ENCODE measurements around the gene FUOM.

Gene FUOM

DNA sequence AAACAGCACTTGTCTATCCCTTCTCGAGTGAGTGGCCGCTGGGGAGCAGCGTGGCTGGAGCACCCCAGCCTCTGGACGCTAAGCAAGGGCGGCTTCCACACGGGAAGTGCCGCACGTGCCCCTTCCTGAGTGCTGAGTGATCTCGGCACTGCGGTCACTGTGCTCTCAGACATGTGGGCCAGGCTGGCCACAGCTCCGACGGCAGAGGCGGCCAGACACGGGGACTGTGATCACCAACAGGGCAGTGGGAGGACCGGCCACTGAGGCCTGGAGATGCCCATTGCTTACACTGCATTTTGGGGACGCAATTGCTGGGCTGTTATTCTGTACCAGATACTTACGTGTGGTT is 8.3 kb upstream of the FUOM start:
- DNase-seq, result no peak

DNA sequence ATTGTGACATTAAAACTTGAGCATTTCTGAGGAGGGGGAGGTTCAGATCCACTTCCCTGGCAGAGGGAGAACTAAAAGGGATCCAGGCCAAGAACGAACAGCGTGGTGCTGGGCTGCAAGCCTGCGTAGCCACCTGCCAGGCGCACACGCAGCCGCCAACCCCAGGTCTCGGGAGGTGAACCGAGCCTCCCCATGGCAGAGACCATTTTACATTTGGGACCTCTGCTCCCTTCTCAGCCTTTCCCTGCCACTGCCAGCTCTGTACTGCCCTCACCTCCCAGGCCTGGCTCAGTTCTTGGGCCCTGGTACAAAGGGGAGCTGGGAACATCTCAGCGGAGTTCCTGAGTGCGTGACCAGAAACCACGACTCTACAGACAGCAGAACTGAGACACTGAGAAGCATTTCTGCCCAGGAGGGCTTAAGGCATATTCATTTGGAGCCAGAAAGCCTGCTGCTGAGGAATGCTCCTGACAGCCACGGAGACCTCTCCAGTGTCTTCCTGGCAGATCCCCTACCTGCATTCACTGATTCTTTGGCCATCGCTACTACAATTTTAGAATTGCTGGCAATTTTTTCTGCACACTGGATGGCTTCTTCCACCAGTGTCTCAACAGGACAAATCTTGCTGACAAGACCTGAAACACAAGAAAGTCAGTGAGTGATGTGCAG is 7.8 kb upstream of the FUOM start:
- DNase-seq, result no peak

DNA sequence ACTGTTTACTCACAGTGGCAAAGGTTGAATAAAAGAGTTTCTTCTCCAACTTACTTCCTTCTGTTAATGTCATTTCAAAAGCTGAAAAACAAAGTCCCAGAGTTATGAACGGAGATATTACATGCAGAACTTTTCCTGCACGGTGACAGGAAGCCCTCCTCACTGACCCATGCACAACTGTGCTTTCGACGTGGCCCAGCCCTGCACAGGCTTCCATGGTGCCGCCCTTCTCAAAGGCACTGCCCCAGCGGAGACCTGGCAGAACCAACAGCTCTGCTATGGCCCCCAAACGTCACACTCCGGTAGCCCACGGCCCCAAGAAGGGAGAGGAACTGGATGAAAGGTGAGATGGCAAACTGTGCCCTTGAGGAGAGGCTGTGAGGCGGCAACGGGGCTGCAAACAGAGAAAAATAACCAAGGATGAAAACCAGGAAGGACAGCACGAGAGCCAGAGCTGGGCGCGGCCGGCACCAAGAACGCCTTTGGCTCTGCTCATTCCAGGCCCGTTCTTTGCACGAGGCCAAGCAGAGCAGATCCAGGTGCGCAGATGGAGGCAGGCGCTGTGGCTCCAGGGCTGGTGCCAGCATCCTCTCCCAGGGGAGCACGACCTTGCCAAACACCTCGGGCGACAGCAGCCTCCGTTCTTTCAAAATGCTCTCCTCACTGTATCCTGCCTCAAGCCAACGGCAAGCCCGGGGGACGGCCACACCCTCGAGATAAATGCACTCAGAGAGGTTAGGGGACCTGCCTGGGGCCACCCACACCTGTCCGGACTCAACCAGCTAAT is 7.0 kb upstream of the FUOM start:
- no peak for DNase-seq

DNA sequence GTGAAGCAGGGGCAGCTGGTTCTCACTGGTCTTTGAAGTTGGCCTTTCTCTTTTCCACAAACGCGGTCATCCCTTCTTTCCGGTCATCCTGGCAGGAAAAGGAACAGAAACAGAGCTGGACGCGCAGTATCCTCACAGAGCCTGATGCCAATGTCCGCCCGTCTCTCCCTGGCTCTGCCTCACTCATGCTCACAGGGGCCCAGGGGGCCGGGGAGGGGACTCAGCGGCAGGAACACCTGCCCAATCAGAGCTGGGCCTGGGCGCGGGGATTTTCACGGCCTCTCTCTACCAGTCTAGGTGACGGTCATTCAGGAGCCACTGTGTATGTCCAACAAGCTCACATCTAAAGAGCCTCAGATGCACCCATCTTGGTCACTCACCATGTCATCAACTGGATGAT is 5.0 kb upstream of the FUOM start:
- DNase-seq, result no peak

DNA sequence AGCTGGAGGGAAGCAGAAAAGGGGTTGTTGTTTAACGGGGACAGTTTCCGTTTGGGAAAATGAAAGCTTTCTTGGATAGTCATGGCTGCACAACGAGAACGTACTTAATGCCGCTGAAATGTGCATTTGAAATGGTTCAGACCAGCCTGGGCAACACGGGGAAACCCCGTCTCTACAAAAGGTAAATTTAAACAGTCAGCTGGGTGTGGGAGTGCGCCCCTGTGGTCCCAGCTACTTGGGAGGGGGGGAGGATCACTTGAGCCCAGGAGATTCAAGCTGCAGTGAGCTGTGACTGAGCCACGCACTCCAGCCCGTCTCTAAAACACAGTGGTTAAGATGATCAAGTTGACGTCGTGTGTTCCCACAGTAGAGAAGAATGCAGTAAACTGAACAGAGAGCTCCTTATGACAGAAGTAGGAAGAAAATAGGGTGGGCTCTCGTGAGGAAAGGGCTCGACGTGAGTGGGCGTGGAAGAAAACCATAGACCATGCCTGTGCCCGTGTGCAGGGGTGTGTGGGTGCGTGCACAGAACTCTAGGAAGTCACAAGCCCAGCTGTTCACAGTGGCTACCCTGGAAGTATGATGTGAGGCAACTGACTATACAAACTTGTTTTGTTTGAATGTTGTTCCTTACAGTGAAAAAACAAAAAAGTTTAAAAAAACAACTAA is 4.1 kb upstream of the FUOM start:
- DNase-seq, result no peak

DNA sequence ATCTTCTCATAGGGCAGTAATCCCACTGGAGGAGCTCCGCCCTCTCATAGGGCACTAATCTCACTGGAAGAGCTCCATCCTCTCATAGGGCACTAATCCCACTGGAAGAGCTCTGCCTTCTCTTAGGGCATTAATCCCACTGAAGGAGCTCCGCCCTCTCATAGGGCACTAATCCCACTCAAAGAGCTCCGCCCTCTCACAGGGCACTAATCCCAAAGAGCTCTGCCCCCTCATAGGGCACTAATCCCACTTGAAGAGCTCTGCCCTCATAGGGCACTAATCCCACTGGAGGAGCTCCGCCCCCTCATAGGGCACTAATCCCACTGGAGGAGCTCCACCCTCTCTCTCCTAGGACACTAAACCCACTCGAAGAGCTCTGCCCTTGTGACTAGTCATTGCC is 3.4 kb upstream of the FUOM start:
- DNase-seq, result no peak

DNA sequence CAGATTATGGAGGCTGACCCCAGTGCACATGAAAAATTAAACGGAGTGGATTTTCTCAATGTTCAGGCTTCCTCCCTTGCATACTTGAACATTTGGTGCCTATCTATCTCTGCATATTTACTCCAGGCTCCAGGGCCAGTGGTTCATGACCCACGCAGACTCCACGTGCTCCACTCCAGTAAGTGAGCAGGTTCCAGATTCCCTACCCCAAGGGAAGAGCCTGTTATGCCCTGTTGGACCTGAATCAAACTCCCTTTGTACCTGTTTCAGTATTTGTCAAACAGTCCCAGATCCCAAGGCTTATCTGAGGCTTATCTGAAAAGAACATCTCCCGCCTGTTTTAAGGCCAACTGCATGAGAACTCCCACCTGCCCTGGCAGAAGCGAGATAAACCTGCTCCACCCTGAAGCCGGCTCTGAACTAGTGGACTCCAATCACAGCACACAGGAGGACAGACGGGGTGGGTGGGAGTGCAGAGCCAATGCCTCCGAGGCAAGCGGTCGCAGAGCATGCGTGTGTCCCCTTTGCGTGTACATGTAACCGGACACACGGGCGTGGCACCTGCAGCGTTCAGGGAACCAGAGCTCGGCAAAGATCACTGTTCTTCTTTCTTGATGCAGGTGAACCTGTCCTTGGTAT is 2.3 kb upstream of the FUOM start:
- no peak for DNase-seq

DNA sequence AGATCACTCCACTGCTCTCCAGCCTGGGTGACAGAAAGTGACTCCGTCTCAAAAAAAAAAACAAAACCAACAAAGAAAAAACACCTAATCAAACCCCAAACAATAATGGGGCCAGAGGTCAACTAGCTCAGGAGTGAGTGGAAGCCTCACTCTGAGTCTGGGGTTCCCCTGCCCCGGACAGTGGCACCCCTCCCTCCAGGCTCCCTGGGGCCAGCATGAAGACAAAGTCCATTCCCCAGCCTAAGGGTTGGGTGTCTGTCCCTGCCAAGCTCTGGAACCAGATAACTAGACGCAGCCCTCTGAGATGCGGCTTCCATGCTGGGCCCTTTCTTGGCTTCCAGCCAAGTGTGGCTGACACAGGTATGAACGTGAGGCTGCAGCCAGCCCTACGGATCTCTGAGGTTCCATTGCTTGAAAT is 1.7 kb upstream of the FUOM start:
- peak; percentile 10 for DNase-seq

DNA sequence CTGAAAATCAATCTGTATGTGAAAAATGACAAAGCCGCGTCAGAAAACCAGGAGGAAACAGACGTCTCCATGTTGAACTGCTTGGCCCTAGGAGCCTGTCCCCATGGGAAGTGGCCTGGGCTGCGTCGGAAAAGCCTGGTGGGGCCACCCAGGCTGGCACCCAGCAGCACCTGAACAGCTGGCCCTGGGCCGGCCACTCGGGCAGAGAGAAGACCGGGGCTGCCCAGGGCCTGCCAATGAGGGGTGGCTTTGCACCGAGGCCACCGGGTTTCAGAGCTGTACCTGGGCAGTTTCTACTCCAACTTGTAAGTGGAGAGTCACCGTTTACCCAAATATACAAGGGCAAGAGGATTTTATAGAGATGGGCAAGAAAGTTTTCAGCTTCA is 1.1 kb upstream of the FUOM start:
- no peak for DNase-seq

DNA sequence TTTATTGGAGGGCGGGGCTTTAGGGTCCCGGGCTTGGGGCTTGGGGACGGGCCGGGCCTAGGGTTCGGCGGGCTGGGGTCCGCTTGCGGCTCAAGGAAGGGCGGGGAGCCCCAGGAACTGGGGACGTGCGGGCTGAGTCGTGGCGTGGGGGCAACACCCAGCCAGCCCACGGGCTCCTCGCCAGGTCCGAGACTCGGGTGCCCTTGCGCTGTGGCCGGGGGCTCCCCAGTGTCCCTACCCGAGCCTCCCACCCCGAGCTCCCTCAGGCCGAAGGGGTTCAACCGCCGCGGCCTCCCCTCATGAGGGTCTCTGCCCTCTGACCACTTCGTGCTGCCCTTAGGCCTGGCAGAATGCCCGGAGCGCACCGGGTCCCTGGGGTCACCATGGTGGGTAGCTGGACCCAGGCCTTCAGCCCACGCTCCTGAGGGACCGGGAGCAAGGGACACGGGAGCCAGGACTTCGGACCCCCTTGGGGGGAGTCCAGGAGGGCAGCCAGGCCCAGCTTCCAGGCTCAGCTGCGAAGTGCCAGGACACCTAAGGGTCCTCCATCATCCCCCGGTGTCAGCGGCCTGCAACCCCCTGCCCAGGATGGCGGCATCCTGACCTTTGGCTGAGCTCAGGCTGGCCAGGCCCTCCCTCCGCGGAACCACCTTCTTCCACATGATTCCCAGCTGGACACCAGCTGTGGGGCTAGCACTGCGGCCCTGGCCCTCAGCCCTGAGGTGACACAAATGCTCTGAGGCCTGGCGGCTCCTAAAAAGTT is 524 bp upstream of the FUOM start:
- DNase-seq, result no peak

DNA sequence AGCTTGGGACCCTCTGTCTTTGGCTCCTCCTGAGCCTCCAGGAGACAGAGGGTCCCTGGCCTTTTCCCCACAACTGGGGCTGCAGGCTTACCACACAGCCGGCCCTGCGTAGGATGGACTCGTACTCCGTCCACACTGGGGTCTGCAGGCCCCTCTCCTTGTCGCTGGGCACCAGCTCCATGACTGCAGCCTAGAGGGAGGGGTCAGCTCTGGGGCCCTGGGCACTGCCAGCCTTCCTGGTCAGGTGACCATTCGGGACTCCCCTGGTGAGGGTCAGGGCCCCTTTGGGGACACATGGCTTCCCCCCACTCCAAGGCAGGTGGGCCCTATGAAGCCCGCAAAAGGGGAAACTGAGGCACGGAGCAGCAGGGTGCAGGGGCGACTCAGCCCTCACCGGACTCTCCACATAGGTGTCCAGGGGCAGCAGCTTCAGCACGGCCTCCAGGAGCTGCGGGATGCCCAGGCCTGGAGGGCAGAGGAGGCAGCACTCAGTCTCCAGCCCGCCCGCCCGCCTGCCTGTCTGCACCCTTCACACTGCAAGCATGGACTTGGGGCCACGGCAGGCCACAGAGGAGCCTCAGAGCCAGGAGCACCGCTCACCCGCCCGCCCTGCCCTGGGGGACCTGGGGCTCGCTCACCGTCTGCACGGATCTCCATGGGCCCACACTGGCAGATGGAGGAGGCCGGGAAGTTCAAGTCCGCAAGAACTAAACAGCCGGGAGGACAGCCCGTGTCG is 1.1 kb downstream of the FUOM start:
- no peak for DNase-seq

DNA sequence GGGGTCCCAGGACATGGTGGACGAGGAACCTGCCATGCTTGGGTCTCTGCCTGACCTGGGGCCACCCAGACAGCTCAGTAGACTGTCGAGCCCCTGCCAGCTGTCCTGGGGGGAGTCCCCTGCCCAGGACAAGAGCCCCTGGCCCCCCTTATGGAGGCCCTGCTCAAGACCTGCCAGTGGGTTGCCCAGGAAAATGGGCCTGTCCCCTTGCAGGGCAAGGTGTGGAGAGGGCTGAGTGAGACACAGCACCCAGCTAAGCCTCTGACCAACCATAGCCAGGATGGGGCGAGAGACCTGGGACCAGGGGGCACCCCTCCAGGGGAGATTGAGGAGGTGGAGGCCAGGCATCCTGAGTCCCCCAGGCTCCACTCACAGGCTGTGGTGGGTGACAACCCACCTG is 1.8 kb downstream of the FUOM start:
- no peak for DNase-seq

DNA sequence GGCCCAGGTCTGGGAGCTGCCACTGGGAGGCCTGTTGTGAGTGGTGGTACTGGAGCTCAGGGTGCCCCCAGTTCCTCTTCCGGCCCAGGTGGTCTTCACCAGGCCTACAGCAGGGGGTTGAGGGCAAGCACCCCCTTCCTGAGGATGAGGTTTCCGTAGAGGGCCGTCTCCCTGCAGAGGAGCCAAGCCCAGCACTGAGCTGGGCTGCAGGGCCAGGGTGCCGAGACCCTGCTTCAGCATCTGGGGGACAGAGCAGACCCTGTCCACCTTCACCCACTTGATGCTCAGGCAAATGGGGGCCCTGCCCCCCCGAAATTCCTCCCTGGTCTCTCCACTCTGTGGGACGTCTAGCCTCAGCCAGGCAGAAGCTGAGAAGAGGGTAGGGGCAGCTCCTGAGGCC is 2.6 kb downstream of the FUOM start:
- no peak for DNase-seq

DNA sequence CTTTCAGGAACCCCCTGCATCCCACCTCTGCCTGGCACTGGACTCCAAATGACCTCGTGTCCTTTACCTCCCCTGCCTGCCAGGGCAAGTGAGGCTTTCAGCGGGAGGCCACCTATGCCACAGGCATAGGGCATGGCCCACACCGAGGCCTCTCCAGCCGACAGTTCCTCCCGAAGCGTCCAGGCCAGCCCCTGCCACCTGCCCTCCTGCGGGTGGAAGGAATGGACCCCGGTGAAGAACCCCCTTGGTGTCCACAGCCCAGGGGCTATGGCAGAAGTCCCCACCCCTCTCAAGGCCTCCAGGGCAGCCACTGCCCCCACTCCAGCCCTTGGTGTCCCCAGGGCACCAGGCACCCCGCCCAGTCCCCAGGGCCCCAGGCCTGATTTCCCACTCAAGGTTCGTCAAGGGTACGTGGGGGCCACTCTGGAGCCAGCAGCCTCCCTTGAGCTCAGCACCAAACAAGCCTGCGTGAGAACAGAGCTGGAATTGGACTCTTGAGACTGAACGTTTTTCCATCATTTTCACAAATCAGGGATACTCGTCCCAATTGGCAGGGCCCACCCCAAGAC is 3.1 kb downstream of the FUOM start:
- no peak for DNase-seq

DNA sequence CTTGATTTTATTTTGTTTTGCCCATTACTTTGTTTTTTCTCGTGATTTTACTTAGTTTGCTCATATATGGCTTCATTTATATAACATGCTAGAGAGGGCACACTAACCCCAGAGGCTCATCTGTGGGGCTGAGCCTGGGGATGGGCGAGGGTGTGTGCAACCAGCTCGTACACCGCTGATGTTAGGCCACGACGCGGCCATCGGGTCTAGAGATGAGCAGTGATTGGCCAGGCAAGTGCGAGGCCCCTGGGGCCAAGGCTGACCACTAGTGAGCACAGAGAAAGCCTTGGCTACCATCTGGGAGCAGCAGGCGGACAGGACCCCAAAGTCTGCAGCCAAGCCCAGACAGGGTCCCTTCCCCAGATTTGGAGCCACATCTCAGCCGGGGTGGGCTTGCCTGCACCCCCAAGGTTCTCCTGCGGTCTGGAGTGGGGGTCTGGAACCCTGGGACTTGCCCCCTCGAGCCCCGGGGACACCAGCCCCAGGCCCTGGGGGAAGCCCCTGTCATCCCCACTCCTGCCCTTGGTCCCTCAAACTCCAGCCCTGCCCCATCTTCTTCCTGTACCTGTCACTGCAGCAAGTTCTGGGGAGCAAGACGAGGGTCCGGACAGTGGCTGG is 3.7 kb downstream of the FUOM start:
- DNase-seq, result no peak

DNA sequence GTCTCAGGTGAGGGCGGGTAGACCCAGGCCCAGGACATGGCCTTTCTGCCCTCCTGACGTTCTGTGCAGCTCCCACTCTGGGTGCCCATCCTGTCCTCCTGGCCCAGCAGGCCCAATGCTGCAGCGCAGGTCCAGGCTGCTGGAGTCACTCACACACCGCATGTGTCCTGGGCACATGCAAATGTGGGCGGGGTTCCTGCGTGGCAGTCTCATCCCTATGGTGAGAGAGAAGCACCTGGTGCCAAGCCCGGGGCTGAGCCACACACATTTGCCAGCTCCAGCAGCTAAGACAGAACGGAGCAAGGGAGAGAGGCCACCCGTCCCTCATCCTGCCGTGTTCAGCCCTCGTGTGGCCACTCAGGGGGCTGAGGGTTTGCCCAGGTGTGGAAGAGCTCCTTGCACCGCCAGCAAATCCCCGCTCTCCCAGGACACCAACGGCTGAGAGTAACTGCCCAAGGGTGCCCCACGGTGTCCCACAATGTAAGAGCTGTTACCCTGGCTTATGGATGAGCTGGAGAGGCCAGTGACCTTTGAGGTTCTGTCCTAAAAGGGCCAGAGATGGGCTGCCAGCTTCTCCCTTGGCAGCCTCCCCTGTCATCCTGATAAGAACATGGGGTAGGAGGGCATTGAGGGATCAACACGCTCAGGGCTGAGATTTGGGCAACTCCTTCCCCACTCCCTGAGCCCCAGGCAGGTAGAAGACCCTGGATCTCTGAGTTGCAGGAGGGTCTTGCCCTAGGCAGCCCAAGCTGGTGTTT is 4.4 kb downstream of the FUOM start:
- no peak for DNase-seq

DNA sequence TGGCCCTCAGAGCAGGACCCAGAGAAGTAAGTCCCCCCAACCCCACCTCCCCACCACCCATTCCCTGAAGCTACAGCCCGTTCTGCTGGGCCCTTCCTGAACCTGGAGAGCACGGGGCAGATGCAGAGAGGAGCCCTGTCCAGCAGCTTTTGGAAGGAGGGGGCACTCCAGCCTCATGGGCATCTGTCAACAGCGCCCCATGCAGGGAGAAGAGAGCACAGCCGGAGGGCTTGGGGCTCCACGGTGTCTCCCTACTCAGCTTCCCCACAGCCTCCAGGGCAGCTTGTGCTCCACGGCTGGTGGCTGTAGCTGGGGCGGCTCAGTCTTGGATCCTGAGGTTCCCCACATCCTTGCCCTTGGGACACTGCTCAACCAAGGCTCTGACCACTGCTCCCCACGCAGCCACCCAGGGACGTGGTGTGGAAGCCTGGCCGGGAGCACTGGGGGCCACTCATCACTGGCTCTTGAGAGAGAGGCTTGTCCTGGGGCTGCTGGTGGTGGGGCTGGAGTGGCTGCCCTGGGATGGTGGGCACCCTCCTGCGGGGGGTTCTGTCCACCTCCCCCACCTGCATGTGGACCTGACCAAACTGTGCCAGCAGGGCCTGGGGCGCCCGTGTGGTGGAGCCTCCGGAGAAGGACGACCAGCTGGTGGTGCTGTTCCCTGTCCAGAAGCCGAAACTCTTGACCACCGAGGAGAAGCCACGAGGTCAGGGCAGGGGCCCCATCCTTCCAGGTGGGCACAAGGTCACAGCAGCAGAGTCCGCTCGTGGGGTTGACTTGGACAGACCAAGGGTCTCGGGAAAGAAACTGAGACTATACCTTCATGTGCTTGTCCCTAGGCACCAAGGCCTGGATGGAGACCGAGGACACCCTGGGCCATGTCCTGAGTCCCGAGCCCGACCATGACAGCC is 6.2 kb downstream of the FUOM start:
- no peak for DNase-seq

DNA sequence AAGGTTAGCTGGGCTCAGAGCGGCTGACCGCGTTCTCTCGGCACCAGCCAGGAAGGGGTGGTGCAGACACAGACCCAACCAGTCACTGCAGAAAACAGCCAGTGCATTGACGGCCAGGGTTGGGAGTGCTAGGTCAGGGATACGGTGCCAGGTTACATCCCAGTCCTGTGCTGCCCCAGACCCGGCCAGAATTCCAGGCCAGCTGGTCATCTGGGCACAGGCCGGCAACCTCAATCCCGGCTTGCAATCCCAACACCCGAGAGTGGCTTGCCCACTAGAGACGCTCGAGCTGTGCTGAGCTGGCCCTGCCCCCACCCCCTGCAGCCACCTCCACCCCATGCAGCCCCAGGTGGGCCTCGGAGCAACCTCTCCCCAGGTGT is 6.9 kb downstream of the FUOM start:
- DNase-seq, result no peak

DNA sequence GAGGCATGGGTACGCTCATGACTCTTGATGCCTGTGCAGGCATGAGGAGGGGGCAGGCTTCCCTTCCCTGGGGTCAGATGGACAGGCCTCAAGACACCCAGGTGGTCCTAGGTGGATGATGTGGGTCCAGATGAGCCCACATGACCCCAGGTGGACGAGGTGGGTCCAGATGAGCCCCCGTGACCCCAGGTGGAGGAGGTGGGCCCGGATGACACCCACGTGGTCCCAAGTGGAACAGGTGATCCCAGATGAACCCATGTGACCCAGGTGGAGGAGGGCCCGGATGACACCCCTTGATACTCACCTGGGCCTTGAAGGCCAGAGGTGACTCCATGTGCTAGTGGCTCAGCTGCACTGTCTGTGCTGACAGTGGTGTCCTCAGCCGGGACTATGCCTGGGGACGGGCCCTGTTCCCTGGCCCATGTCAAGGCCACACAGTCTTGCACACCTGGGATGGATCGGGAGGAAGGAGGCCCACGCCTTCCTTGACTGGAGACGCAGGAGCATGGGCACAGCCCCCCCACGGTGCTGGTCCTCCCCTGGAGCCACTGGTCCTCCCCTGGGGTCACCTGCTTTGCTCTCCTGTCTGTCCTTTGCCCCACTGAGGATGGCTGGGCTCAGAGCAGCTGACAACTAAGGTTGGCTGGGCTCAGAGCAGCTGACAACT is 7.4 kb downstream of the FUOM start:
- no peak for DNase-seq
